ENCODE data around the gene LZTR1.
"Not testable (repeated sequence)": the region's sequence is repeated elsewhere in the genome, so short reads cannot be mapped to it uniquely, and the experiment has no call there.

Gene LZTR1

GRCh38 chr22:20981787-20982562 is at the start of gene LZTR1:
TSS of gene LZTR1 (plus strand) at chr22:20982297. CDS start at chr22:20982372, 75 bp downstream.
- DNase-seq (ENCODE audit: low read depth): peak; percentile 53

DNA sequence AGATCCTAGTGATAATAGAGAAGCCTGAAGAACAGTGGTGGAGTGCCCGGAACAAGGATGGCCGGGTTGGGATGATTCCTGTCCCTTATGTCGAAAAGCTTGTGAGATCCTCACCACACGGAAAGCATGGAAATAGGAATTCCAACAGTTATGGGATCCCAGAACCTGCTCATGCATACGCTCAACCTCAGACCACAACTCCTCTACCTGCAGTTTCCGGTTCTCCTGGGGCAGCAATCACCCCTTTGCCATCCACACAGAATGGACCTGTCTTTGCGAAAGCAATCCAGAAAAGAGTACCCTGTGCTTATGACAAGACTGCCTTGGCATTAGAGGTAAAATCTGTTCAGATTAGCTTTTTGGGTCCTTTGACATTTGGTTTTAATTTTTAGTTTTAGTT is 48.2 kb upstream of the LZTR1 start:
- DNase-seq (ENCODE audit: low read depth): no peak

DNA sequence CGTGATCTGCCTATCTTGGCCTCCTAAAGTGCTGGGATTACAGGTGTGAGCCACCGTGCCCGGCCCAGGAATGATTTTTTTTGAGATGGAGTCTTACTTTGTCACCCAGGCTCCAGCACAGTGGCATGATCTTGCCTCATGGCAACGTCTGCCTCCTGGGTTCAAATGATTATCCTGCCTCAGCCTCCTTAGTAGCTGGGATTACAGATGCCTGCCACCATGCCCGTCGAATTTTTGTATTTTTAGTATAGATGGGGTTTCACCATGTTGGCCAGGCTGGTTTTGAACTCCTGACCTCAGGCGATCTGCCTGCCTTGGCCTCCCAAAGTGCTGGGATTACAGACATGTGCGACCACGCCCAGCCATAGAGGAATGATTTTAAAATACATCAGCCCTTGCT is 47.0 kb upstream of the LZTR1 start:
- DNase-seq (ENCODE audit: low read depth): not testable (repeated sequence)

GRCh38 chr22:20935780-20936539 is 46.1 kb upstream of the LZTR1 start:
- DNase-seq (ENCODE audit: low read depth): not testable (repeated sequence)

GRCh38 chr22:20937031-20937793 is 44.9 kb upstream of the LZTR1 start:
- no peak for DNase-seq (ENCODE audit: low read depth)

DNA sequence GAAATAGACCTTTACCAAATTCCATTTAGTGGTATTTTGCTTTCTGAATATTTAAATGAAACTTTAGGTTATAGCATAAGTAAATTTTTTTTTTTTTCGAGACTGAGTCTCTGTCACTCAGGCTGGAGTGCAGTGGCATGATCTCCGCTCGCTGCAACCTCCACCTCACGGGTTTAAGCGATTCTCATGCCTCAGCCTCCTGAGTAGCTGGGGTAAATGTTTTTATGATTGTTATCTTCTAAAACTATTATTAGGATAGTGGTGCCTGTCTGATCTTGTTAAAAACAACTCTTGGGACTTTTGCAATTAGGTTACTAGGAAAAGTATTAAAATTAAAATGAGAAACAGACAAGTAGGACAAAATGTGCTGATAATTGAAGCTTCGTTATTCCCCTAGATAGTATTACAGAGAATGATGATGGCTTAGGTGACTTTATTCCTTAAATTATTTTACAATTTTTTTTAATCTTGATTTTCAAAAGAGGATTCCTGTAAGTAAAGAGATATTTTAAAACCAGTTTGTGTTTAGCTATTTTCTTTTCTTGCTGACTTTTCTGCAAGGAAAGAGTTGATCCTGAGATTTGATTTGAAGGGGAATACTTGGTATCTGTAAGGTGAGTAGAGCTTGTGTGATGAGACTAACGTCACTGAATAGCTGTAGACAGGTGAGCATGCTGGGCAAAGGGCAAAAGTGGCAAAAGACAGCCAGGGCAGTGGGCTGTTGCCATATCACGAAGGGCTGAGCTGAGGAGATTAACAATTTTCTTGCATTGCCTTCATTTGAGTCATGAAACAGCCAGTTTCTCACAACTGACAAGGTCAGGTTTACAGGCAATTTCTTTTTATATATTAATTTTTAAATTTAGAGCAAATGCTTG is 44.1 kb upstream of the LZTR1 start:
- no peak for DNase-seq (ENCODE audit: low read depth)

GRCh38 chr22:20939457-20940185 is 42.5 kb upstream of the LZTR1 start:
- not testable (repeated sequence) for DNase-seq (ENCODE audit: low read depth)

- DNase-seq (ENCODE audit: low read depth): no peak
Observed at GRCh38 chr22:20940186-20940651, 41.9 kb upstream of the LZTR1 start.

DNA sequence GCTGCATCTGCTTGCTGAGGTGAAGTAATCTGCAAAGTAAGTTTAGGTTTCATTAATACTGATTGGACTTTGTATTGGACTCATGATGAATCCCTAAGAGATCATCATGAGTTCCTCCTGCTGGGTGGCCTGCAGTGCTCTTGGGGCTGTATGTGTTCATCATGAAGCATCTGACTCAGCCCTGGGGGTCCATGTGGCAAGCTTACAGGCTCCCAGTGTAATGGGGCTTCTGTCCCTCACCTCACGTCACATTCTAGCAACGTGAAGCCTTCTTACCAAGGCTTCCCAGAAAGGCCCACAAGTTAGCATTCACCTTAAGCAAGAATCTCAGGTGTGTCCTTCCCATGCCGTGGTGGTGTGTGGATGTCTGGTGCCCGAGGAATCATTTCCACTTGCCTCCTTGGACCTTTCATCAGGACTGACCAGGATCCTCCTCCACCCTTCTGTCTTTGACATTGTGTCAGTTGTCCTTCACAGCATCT is 41.2 kb upstream of the LZTR1 start:
- no peak for DNase-seq (ENCODE audit: low read depth)

DNA sequence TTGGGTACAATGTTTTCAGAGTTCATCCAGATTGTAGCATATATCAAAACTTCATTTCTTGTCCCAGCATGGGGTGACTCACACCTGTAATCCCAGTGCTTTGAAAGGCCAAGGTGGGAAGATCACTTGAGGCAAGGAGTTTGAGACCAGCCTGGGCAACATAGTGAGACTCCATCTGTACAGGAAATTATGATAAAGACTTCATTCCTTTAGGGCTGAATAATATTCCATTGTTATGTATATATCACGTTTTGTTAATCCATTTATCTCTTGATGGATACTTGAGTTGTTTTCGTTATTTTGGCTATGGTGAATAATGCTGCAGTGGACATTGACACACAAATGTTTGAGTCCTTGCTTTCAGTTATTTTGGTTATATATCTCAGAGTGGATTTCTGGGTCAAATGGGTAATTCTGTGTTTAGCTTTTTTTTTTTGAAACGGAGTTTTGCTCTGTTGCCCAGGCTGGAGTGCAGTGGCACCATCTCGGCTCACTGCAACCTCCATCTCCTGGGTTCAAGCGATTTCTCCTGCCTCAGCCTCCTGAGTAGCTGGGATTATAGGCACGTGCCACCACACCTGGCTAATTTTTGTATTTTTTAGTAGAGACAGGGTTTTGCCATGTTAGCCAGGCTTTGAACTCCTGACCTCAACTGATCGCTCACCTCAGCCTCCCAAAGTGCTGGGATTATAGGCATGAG is 39.7 kb upstream of the LZTR1 start:
- not testable (repeated sequence) for DNase-seq (ENCODE audit: low read depth)

GRCh38 chr22:20943104-20943933 is 38.8 kb upstream of the LZTR1 start:
- no peak for DNase-seq (ENCODE audit: low read depth)

GRCh38 chr22:20944042-20944441 is 38.1 kb upstream of the LZTR1 start:
- DNase-seq (ENCODE audit: low read depth): no peak

GRCh38 chr22:20945578-20945934 is 36.5 kb upstream of the LZTR1 start:
- no peak for DNase-seq (ENCODE audit: low read depth)

- no peak for DNase-seq (ENCODE audit: low read depth)
Observed at GRCh38 chr22:20946080-20946986, 35.8 kb upstream of the LZTR1 start.

- no peak for DNase-seq (ENCODE audit: low read depth)
Observed at GRCh38 chr22:20946991-20947390, 35.1 kb upstream of the LZTR1 start.

- DNase-seq (ENCODE audit: low read depth): no peak
Observed at GRCh38 chr22:20948450-20948849, 33.6 kb upstream of the LZTR1 start.

DNA sequence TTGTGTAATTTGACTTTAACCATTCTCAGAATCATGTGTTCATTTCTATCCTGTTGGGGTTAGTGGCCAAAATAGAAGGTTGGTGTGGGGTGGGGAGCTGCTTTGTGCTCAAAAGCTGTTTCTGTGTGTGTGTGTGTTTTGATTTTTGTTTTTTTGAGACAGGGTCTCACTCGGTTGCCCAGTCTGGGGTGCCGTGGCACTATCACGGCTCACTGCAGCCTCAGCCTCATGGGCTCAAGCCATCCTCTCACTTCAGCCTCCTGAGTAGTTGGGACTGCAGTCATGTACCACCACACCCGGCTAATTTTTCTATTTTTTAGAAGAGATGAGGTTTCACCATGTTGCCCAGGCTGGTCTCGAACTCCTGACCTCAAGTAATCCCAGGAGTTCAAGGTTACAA is 33.1 kb upstream of the LZTR1 start:
- DNase-seq (ENCODE audit: low read depth): no peak

DNA sequence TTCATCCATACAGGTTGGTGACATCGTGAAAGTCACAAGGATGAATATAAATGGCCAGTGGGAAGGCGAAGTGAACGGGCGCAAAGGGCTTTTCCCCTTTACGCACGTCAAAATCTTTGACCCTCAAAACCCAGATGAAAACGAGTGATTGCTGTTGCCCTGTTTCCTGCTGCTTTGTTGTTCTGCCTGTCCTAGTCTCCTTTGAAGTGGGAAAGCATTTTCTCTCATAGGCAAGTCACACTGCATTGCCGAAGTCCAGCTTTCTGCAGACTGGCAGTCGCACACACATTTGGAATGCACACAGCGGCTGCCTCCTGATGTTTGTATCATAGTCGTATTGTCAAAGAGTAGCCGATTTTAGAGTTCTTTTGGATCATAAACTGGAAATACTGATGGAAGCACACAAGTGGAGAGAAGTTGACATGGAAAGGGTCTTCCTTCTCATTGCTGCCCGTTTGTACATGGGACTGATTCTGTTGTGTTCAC is 32.4 kb upstream of the LZTR1 start:
- DNase-seq (ENCODE audit: low read depth): no peak
